HL-60 (cell line): ENCODE results near the gene GUCA1A.

Experiments used
- CTCF ChIP-seq: IDR thresholded peaks from one replicate; pipeline ENCODE4 v1.5.1; 2011; ENCODE audit warnings: low read length, control low read depth, inconsistent platforms; ENCODE audit not compliant: insufficient read depth
- POLR2AphosphoS5 ChIP-seq: IDR thresholded peaks from 2 replicates; pipeline ENCODE4 v1.6.1; 2012; ENCODE audit warnings: low read depth
- REST ChIP-seq: IDR thresholded peaks from 2 replicates; pipeline ENCODE4 v1.6.1; 2012; ENCODE audit warnings: low read depth; ENCODE audit not compliant: insufficient replicate concordance
- SPI1 ChIP-seq: IDR thresholded peaks from 2 replicates; pipeline ENCODE4 v1.6.1; 2012; ENCODE audit warnings: low read depth, mild to moderate bottlenecking, borderline replicate concordance

DNA sequence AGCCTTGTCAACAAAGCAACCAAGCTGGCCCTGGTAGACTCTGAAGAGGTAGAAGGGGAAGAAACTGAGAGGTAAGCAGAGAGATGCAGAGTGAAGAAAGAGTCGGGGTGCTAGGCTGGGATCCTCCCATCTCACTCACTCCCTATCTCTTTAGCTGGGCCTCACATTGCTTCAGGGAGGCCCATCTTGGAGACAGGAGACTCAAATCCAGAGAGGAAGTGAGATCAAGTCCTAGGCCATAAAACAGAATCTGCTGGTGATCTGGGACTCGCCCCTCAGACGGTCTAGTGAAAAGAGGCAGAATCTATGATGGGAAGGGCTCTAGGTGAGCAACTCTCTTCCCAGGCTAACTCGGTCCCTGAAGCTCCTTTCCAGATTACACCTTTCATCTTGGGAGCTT is 22.3 kb downstream of the GUCA1A start:
- TF ChIP-seq CTCF = no peak
- TF ChIP-seq POLR2AphosphoS5 = no peak
- TF ChIP-seq REST = no peak
- TF ChIP-seq SPI1 = no peak
